Mucosa of descending colon (tissue), 3 donors: ENCODE results near the gene PIP4K2A. TPM values are rescaled to one million over a fixed set of nuclear protein-coding genes. Genes with fewer than 3 reads are reported as not detected.

Experiments used
- ATAC-seq: fragments of 200-7000 bp; cut with Tn5 transposase; one replicate; pipeline ENCODE4 v1.9.1; 2020; ENCODE audit warnings: mild to moderate bottlenecking, moderate library complexity
- DNase-seq, 3 donors: peaks; one replicate each; pipeline ENCODE4 v3.0.0-alpha.2; 2020
- H3K36me3 ChIP-seq: fragments of 200-600 bp; one replicate; pipeline ENCODE4 v1.8.0; 2021; ENCODE audit warnings: low read depth, mild to moderate bottlenecking
- H3K4me1 ChIP-seq: fragments of 200-600 bp; one replicate; pipeline ENCODE4 v1.8.0; 2021; ENCODE audit warnings: low read depth, mild to moderate bottlenecking
- H3K4me3 ChIP-seq: fragments of 200-600 bp; one replicate; pipeline ENCODE4 v1.8.0; 2021; ENCODE audit warnings: mild to moderate bottlenecking
- H3K9me3 ChIP-seq: fragments of 200-600 bp; one replicate; pipeline ENCODE4 v1.8.0; 2021; ENCODE audit warnings: mild to moderate bottlenecking
- intact Hi-C, 2 donors: fragments of 100-400 bp; cut with DNase I in 1 of 2; cut with micrococcal nuclease in 1 of 2; formaldehyde crosslinking; loops; one replicate each; pipeline versions ENCODE4 v1.11.0 to v1.11.1; 2022; cut with DNase I, micrococcal nuclease
- total RNA-seq, 3 donors: library from RNA; stranded (reverse); fragmentation: NEBNext Ultra II Directional in 2 of 3; extraction: Animal tissue kit (Norgen Biotek cat#: 25700) in 2 of 3; gene quantifications; one replicate each; pipeline versions ENCODE4 v1.2.1 to v1.2.4, GENCODE V29; 2021 to 2023
- TF ChIP-seq, protein P1 (sequence below): fragments of 200-600 bp; IDR thresholded peaks from one replicate; pipeline ENCODE4 v1.8.0; 2022; ENCODE audit warnings: antibody characterized with exemption, mild to moderate bottlenecking
- donor health status: DM: no; HTN: no; CAD: no; lungs with moderate emphysema.
- donor health status: DM: no; HTN: no; CAD: no.
- donor health status: DM: no; HTN: yes; CAD: no.

The PIP4K2A gene
- total RNA-seq, 3 donors from 2014 or later, result 17.2 to 29.4 (median 21.2) TPM

DNA sequence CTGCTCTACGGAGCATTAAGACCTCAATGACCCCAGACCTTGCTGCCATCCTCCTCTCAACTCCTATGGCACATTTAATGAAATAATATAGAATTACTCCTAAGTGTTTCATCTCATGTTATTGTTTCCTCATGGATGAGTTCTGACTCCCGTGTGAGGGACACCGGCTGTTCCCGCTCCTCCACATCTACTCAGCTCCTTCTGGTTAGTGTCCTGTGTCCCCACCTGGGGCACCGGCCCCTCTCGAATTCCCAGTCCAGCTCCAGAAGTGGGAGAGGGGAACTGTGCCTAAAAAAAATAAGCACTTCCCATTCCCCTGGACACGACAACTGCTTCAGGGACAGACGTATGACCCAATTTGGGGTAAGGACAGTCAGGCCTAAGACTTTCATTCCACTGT, 58.3 kb downstream of the PIP4K2A start:
- DNase-seq, result no peak
- no peaks in the 10 kb centered on the region for H3K9me3 ChIP-seq
- H3K4me1 ChIP-seq, result no peaks in the 10 kb centered on the region
- TF ChIP-seq, protein P1, sequence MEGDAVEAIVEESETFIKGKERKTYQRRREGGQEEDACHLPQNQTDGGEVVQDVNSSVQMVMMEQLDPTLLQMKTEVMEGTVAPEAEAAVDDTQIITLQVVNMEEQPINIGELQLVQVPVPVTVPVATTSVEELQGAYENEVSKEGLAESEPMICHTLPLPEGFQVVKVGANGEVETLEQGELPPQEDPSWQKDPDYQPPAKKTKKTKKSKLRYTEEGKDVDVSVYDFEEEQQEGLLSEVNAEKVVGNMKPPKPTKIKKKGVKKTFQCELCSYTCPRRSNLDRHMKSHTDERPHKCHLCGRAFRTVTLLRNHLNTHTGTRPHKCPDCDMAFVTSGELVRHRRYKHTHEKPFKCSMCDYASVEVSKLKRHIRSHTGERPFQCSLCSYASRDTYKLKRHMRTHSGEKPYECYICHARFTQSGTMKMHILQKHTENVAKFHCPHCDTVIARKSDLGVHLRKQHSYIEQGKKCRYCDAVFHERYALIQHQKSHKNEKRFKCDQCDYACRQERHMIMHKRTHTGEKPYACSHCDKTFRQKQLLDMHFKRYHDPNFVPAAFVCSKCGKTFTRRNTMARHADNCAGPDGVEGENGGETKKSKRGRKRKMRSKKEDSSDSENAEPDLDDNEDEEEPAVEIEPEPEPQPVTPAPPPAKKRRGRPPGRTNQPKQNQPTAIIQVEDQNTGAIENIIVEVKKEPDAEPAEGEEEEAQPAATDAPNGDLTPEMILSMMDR, result no peak
- intact Hi-C loops, result no loop called here
- H3K4me3 ChIP-seq, result no peak overlapping the region
- ATAC-seq, result no peak
- H3K36me3 ChIP-seq, result no peaks in the 10 kb centered on the region

DNA sequence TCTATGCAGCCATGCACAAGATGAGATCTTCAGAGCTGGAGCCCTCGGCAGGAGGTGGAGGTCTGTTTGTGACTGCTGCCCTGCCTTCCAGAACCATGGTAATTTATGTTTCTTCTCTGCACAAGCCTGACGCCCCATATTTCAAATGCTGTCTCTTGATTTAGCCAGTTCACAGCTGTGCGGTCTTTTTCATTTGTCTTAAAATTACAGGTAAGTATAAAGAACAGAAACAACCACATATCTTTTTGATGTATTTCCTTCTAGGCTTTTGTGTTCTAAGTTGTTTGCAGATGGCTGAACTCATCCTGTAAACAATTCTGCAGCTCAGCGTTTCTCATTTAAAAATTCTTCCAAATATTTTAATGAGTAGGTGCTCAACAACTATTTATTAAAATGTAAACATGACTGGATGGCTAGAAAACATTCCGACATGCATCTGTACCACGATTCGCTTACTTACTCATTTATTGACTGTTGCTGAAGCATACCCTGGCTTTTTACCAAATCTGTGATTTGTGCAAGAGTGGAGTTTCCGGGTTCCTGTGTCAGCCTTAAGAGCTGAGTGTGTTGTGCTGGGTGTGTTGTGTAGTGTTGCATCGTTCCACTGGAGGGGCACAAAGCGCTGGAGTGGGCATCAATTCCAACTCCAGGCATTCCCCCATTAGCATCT, 58.9 kb downstream of the PIP4K2A start:
- Histone ChIP-seq H3K9me3 (no peaks in the 10 kb centered on the region), H3K4me3 (no peak overlapping the region), H3K4me1 (no peaks in the 10 kb centered on the region), H3K36me3 (no peaks in the 10 kb centered on the region)
- DNase-seq (no peak), ATAC-seq (peak; percentile 53)
- intact Hi-C loops, result no loop called here
- TF ChIP-seq, protein P1, result no peak

- TF ChIP-seq, protein P1, result no peak
- Histone ChIP-seq H3K36me3 (no peaks in the 10 kb centered on the region), H3K9me3 (no peaks in the 10 kb centered on the region), H3K4me1 (no peaks in the 10 kb centered on the region), H3K4me3 (no peak overlapping the region)
- DNase-seq (no peak), ATAC-seq (peak; percentile 61)
- intact Hi-C loops, result no loop called here
These were observed 61.3 kb downstream of the PIP4K2A start for GRCh38 chr10:22652988-22653481.

GRCh38 chr10:22651276-22651980, 63.0 kb downstream of the PIP4K2A start:
- TF ChIP-seq, protein P1, result no peak
- intact Hi-C loops, result no loop called here
- Histone ChIP-seq H3K9me3 (no peaks in the 10 kb centered on the region), H3K4me3 (no peak overlapping the region), H3K4me1 (no peaks in the 10 kb centered on the region), H3K36me3 (no peaks in the 10 kb centered on the region)
- DNase-seq, result peak in 1 of 3 donors; percentile 67
- ATAC-seq, result peak; percentile 31

DNA sequence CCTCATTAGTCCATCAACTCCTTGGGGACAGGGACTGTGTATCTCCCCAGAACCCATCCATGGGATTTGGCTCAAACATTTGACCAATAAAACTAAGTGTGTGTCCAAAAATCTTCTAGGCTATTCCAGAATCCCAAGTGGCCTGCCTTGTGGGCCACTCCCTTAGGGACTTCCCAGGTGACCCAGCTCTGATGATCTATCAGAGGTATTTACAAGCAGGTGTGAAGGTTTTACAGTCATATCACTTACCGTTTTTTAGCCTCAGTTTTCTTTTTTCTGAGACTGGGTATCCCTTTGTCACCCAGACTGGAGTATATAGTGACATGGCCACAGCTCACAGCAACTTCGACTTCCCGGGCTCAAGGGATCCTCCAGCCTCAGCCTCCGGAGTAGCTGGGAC, 64.4 kb downstream of the PIP4K2A start:
- intact Hi-C loops, result no loop called here
- Histone ChIP-seq H3K9me3 (no peaks in the 10 kb centered on the region), H3K4me3 (no peak overlapping the region), H3K4me1 (no peaks in the 10 kb centered on the region), H3K36me3 (no peaks in the 10 kb centered on the region)
- DNase-seq, result no peak
- no peak for ATAC-seq
- TF ChIP-seq, protein P1, result no peak
